IPS-NIHi11 (cell line): ENCODE measurements around the gene RHOD.

Experiments used
- DNase-seq: peaks from one replicate; pipeline ENCODE4 v3.0.0; 2012; ENCODE audit warnings: mixed read lengths, low spot score

Gene RHOD

GRCh38 chr11:67032830-67033551, 23.7 kb upstream of the RHOD start:
- no peak for DNase-seq

GRCh38 chr11:67033661-67034166, 22.9 kb upstream of the RHOD start:
- no peak for DNase-seq

- DNase-seq, result no peak
Observed at GRCh38 chr11:67034350-67034749, 22.3 kb upstream of the RHOD start.

DNA sequence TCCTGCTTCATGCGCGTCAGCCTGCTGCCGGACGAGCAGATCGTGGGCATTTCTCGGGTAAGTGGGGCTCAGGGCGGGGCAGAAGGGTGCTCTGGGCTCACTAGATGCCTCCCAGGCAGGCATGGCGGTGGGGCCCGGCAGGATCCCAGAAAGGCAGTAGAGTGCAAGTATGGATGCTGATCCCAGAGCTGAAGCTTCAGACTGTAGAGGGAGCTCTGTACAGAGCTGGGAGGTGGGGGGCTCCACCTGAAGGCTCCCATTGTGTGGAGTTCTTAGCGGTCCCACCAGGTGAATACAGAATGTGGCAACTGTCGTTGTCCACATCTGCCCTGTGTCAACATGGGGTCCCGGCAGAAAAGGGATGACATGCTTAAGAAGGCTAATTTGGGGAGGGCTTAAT, 16.5 kb upstream of the RHOD start:
- DNase-seq, result peak; percentile 45

DNA sequence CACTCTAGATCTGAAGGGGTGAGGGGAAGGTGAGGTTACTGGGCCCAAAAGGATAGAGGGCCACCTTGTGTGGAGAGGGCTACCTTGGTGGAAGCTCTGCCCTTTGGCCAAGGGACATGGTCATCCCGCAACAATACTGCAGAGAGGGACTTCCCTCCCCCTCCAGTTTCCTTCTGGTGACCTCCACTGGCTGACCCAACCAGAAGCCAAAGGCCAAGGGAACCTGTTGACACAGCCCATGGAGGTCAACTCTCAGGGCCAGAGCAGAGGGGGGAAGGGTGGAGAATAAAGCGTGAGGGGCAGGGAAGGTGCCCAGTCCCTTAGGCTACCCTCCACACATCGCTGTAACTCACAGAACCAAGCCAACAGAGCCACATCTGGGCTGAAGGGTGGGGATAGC, 15.0 kb upstream of the RHOD start:
- DNase-seq, result no peak

GRCh38 chr11:67043572-67044349, 12.9 kb upstream of the RHOD start:
- DNase-seq, result no peak

DNA sequence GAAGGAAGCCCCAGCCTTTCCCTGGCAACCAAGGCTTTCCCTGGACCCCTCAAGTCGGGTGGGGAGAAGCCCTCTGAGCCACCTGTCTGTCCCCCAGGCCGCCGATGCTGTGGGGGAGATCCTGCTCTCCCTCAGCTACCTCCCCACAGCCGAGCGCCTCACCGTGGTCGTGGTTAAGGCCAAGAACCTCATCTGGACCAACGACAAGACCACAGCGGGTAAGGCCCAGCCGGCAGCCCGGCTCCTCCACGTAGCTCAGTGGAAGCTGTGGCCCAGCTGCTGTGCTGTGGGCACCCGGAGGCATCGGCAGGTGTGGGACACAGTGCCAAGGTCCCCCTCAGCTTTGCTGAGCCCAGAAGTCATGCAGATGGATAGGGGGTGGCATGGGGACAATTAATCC, 12.2 kb upstream of the RHOD start:
- DNase-seq, result no peak

DNA sequence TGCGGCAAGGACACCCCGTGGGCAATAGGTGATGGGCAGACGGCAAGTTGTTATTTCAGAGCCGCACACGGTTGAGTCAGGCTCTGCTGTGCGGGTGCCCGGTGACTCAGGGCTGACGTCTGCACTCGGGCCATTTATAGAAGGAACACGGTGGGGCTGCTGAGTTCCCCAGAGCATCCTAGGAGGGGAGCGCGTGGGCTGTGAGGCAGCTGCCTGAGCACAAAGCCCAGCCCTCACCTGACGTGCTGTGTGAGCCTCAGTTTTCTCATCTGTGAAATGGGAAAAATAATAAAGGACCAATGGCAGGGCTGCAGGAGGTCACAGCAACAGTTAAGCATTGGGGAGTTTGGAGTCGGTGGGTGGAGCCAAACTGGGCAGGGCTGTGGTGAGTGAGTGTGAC, 11.3 kb upstream of the RHOD start:
- DNase-seq, result no peak

DNA sequence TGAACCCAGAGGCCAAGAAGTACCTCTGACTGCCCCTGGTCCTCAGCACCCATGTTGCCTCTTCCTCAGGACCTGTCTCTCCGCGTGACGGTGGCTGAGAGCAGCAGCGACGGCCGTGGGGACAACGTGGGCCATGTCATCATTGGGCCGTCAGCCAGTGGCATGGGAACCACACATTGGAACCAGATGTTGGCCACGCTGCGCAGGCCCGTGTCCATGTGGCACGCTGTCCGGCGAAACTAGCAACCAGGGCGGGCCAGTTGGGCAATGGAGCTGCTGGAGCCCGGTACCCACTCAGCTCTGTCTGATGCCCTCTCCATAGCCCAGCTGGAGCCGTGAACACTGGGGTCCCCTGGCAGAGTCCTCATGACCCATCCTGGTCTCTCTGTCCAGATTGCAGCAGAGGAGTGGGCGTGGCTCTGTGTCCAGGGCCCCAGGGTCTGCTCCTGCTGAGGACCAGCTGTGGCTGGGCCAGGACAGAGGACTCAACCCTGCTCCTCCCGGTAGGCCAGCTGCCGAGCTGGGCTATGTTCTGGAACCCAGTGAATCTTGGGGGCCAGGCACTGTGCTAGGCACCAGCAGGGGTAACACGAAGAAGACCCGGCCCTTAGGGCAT, 8.0 kb upstream of the RHOD start:
- DNase-seq, result no peak

- no peak for DNase-seq
Observed at GRCh38 chr11:67050139-67050538, 6.5 kb upstream of the RHOD start.

GRCh38 chr11:67051180-67051893, 5.3 kb upstream of the RHOD start:
- DNase-seq, result no peak

GRCh38 chr11:67051945-67052488, 4.6 kb upstream of the RHOD start:
- DNase-seq, result no peak

DNA sequence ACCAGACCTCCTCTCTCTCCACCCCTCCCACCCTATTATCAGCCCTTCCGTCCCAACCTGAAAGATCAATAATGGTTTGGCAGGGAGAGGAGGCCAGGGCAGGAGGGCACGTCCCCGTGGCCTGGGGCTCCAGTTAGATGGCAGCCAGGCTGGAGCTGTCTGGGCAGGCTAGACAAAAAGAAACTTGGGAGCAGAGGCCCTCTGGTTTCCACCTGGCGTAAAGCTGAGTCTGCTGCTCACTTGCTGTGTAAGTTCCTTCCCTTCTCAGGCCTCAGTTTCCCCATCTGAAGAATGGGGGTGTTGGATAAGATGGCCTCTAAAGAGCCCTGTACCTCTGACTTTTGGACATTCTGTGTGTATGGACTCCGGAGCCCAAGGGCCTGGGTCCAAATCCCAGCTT, 3.8 kb upstream of the RHOD start:
- no peak for DNase-seq

DNA sequence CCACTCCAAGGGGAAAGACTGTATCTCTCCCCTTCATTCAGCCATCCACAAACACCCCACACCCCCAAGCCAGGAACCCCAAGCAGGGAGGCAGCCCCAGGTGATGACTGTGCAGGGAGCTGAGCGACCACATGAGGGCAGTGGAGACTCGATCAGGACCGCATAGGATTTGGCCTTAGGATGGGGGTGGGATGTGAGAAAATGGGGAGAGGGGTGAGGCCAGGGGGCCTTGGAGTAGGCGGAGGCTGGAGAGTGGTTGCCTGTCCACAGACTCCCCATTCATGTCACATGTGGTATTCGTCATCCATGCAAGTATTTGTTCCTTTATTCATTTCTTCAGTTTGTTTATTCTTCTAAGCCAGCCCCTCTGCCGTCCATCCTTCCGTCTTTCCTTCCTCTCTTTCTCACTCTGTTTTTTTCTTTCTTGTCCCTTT, 2.7 kb upstream of the RHOD start:
- peak; percentile 91 for DNase-seq

- DNase-seq, result no peak
Observed at GRCh38 chr11:67054346-67054835, 2.3 kb upstream of the RHOD start.

DNA sequence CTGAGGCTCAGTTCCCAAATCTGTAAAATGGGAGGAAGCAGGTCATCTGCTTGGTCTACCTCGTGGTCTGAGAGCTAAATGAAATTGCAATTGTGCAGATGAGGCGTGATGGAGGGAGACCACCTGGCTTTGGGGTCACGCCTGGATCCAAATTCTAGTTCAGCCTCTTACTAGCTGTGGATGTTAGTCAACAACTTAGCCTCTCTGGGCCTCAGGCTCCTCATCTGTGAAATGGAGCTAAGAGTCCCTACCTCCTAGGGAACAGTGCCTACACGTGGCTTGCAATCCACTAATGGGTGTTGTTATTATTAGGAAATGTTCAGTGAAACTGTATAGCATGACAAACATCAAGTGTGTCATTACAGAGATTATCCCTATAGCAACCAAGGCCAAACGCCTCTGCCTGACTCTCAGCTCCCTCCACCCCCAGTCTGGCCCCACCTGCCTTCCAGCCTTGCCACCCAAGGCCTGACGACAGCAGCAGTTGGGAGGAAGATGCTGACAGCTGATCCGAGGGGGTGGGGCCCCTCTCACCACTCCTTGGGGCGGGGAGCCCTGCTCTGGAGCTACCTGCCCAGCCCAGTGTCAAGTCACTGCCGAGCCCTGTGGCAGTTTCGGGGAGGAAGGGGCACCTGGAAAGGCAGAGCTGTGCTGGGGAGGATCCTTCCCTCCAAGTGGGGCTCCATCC, 1.7 kb upstream of the RHOD start:
- peak; percentile 44 for DNase-seq

- DNase-seq, result peak; percentile 41
Observed at GRCh38 chr11:67055812-67056211, 835 bp upstream of the RHOD start.

GRCh38 chr11:67057205-67057672, 592 bp downstream of the RHOD start:
- DNase-seq, result no peak

DNA sequence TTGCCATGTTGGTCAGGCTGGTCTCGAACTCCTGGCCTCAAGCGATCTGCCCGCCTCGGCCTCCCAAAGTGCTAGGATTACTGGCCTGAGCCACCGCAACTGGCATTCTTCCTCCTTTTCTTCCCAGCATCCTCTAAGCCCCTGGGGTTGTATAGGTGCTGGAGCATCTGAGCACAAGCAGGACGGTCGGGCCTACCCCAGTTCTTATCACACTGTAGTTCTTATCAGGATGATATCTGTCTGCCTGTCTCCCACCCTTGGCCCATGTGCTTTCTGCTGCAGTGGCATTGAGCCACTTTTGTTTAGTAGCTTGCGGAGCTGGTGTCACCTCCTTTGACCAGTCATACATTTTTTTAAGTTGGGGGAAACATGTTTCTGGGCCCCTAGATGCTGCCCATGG, 1.9 kb downstream of the RHOD start:
- no peak for DNase-seq

- no peak for DNase-seq
Observed at GRCh38 chr11:67059671-67060070, 3.0 kb downstream of the RHOD start.

DNA sequence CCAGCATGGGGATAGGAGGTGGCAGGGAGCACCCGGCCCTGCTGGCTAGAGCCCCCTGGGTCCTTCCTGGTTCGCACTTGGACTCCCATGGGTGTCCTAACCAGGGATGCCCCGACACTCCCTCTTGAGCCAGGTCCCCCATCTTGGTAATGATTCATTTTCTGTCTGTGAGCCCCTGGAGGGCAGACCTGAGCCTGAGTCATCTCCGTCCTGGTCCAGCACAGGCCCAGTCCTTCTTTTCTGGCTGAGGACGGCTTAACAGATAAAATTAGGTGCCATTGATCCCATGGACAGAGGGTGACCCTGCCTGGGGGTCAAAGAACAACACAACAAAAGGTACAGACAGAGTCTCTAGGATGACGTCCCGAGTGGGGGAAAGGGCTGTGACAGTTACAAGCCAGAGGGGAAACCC, 3.5 kb downstream of the RHOD start:
- no peak for DNase-seq
